NOMO-1 treated with DMSO at 0.1 percent for 48 hours (cell line): ENCODE measurements around the gene OSBPL6.

ENCODE experiments used
- DNase-seq: peaks from one replicate; lab custom pipeline; 2025; ENCODE audit not compliant: unreplicated experiment; lab: John Stamatoyannopoulos, UW

The OSBPL6 gene

DNA sequence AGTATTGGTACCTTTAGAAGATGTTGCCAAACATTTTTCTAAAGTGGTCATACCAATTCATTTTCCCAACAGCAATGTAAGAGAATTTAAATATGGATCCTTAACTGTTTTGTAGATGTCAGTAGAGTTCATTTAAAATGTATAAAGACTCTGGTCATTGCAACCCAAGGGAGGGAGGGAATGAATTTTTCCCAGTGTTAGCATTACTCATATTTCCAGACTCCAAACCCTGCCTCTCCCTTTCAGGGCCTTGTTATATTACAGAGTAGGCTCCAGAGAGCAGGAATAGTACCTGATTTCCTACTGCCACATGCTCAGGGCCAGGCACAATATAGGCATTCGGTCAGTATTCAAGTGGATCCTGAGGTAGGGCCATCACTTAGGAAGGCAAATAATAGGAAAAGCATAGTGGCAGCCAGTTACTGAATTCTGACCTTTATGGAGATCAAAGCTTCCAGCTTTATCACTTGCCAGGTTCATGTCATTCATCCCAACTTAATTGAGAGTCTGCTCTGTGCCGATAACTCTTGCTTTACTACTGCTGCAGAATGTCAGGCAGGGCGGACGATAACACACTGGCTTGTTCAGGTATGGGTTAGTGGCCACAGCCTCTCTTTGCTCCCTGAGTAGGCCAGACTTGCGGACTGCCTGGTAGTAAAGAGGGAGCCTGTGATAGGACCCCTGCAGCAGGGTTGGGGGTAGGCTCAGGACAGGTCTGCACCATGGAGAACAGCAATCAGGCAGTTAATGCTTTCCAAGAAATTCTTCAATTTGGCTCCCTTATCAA, 75.3 kb downstream of the OSBPL6 start:
- no peak for DNase-seq

DNA sequence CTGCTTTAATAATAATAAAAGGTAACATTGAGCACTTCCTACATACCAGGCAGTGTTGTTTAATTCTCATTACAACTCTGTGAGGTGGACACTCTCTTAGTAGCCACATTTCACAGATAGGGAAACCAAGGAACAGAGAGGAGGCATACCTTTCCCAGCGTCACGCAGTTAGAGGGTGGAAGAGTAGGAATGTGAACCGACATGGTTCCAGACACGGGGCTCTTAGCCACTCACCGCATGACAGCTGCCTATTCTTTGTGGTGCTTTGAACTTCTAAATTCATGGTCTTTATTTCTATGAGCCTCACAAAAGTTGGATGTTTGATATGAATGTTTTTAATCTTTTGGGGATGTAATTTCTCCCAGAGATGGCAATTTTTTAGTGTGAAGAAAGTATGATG, 76.0 kb downstream of the OSBPL6 start:
- DNase-seq: no peak

DNA sequence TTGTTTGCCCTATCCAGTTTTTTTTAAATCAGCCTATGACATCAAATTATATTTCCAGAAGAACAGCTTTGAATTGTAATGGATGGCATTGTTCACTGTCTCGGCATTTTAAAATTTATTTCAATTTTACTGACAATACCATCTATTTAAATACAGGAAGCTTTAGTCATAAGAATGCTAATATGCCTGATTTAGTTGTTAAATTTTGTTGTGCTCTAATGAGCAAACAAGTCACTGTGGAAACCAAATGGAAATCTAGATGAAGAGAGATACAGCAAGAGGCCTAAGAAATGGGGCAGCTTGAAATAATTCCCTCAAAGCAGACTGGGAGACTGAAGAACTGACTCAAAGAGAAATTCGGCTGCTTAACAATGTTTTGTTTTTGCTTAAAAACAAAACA, 76.8 kb downstream of the OSBPL6 start:
- no peak for DNase-seq

DNA sequence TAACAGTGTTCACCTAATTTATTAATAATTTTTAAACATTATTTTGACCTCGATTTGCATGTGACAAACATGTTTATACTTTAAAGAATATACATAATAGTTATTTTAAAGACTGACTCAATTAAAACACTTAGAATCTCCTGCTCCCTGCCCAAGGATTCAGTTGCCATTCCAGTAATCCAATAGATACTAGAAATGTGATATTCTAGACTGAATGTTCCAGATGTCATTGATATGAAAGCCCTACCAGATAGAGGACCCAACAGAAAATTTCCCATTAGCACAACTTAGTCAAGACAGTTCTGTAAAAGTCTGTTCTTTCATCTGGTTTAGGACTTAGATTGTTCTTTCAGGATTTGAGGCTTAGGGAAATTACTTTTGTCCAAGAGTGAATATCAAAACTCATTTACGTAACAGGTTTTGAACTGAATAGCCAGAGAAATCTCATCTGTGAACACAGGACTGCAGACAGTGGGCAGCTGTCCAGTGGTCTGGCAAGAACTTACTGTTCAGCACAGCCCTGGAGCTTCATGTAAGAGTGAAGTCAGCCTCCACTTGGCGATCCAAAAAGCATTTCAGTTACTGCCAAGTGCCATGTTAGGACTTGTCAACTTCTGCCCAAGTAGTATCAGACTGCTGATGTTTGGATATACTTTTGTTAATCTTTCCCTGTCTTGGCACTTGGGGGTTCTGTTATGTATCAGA, 77.5 kb downstream of the OSBPL6 start:
- no peak for DNase-seq

DNA sequence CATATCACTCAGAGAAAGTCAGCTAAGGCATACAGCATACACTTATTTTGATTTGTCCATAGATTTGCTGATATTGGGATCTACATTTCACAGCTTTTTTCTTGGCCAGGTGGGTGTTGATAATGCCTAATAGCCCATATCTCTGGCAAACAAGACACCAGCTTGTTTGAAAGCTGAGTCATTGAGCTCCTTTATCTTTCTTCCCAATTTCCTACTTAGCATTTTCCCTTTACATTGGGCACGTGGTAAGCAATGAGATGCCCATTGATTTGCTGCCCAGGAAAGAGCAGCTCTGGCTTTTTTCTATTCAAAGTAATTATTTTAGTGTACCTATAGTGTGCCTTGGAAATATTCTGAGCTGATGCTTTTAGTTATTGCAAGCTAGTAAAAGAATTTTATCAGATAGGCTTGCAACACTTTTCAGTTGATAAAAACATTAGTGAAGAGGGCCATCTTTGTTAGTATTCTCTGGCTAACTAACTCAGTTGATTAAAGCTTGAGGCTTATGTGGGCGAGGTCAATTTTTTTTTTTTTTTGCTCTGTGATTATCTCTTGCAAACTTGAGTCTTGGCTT, 79.6 kb downstream of the OSBPL6 start:
- no peak for DNase-seq

DNA sequence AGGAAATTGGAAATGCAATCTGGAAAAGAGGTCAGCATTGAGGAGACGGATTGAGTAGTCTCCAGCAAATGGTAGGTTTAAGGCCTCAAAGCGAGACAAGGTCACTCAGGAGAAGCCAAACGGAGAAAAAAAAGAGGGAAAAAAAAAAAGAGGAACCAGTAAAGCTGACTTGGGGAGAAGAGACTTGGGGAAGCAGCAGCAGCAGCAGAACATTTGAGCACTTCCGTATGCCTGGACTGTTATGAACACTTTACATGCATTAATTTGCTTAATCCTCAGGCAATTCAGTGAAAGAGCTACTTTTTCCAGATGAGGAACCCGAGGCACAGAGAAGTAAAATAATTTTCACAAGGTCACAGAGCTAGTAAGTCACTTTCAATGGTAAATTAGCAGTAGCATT, 81.3 kb downstream of the OSBPL6 start:
- peak; percentile 26 for DNase-seq

DNA sequence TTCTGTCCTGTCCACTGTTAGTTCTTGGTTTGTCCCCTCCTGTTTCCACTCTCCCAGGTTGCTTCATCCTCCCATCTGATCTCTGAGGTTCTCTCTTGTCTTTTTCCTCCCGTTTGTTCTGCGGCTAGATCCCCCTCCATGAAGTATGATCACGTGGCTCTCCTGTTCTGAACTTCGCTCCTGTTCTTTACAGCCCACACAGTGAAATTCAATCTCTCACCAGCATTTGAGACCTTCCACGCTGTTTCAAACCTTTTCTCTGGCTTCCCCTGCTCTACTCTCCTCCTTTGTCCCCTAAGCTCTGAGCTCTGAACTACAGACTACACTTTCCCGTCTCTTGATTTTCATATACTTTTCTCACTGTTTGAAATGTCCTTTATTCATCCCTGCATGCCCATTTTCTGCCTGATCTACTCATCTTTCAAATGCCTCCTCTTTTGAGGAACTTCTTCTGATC, 83.5 kb downstream of the OSBPL6 start:
- no peak for DNase-seq

DNA sequence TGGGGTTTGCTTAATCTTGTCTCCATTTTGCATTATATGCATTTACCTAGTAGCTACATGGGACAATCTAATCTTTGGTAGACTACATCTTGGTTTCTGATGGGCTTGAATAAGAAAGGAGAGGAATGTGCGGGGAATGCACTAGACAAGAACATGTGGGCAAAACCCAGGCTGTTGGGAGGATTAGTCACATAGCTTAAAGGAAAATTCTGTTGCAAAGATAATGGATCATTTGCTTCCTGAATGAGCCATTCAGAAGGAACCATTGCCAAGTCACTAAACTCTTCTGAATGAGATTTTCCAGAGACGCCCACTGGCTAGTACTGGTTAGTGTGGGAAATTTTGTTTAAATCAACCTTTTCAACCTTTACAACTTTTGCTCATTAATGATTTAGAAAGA, 84.8 kb downstream of the OSBPL6 start:
- no peak for DNase-seq

DNA sequence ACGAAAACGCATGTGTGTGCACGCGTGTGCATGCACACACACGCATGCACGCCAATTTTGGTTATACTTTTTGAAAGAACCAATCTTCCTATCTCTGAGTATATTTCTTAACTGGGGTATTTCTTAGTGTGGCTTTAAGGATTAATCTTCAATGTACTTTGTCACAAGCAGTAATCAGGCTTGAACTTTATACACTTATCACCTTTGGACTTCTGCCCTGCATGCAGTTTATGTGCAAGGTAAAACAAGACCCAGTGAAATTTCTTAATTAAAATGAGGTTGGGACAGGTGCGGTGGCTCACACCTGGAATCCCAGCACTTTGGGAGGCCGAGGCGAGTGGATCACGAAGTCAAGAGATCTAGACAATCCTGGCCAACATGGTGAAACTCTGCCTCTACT, 85.3 kb downstream of the OSBPL6 start:
- no peak for DNase-seq

DNA sequence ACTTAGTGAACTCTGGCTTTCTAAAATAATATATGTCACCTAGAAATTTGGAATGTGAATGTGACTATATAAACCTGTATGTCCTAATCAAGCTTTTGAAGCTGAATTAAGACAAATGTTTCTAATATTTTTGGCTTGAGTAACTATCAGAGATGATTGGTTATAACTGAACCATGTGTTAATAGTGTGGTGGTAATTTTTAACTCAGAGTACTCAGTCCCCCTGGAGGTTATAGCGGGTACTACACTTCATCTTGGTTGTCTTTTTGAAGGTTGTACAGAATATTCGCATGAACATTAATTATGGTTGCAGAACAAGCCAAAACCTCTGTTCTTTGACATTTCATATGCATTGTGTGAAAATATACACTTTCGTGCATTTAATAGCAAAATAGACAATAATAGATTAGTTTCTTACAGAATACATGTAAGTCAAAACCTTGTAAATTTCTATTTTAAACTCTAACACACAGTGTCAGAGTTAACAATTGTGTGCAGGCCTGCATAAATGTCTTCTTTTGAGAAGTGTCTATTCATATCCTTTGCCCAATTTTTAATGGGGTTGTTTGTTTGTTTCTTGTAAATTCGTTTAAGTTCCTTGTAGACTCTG, 86.0 kb downstream of the OSBPL6 start:
- DNase-seq: peak; percentile 10

DNA sequence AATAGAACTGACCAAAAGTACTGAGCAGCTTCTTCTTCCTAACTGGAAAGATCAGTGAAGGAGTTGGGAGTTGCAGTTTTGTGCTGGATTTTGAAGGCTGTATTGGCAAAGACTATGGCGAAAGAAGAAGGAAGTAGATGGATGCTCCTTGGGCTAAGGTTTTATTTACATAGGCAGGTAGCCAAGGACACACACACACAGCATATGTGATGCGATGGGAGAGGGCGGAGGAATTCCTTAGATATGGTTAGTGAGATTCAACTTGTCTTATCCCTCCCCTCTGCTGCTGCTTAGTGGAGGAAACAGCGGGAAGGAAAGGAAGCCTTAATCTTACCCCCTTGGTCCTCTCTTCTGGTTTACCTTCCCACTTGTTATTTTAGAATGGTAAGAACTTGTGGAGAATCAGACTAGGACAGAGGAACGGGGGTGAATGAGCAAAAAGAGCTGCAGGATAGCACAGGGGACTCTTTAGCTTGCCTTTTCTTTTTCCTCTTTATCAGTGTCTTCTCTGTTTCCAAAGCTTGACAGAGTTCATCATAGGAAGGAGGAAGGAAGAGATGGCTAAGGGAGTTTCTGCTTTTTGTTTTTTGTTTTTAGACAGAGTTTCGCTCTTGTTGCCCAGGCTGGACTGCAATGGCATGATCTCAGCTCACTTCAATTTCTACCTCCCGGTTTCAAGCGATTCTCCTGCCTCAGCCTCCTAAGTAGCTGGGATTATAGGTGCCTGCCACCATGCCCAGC, 87.9 kb downstream of the OSBPL6 start:
- peak; percentile 15 for DNase-seq

DNA sequence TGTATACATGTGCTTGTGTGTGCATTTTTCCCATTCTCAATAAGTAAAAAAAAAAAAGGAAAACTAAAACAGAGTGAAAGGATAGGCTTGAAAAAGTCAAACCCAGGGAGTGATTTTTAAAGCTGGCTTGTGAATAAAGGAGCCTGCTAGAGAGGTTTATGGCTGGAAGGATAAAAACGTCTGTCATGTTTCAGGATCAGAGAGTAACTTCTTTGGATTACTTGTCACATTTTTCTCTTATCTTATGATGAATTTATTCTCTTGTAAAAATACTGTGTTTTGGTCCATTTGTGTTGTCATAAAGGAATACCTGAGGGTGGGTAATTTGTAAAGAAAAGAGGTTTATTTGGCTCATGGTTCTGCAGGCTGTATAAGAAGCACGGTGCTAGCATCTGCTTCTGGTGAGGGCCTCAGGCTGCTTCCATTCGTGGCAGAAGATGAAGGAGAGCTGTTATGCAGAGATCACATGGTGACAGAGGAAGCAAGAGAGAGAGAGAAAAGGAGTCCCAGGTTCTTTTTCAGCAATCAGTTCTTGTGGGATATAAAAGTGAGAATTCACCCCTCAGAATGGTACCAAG, 89.1 kb downstream of the OSBPL6 start:
- no peak for DNase-seq

DNA sequence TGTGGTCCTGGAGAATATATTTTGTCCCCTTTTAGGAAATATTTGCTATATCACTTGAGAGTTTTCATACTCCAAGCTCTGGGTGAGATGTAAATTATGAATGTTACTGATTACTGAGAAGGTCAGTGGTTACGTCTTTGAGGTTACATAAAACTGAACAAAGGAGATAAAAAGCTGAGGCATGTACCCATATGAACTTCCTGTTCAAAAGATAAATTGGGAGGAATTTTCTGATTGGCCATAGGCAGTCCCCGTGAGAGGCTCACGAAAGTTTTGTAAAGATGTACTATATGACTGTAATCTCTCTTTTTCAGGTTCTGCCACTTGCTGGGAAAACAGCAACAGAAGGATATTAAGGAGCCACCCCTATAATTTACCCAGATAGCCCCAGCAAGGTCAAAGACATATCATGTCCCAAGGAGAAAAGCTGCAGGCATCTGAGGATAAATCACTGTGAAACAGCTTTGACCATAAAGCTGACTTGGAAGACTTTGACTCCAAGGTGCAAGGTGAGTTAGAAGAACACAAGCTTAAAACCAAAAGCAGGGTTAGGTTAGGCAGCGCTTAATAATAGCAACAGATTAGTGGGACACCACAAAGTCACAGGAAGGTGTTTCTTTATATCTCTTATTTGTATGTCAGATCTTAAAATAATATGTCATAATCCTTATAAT, 90.4 kb downstream of the OSBPL6 start:
- DNase-seq: no peak

DNA sequence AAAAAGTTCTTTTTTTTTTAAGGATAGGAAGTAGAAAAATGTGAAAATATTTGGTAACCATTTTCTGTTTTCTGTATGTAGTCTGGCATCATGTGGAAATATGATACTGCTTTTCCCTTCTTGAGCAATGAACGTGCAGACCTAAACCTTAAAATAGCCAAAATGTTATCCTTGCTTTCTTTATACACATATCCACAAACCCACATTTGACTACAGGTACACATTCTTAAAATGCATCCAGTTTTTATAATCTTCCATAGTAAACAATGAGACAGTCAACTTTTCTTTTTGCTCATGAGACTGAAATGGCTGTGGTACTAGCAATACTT, 90.9 kb downstream of the OSBPL6 start:
- DNase-seq: no peak

DNA sequence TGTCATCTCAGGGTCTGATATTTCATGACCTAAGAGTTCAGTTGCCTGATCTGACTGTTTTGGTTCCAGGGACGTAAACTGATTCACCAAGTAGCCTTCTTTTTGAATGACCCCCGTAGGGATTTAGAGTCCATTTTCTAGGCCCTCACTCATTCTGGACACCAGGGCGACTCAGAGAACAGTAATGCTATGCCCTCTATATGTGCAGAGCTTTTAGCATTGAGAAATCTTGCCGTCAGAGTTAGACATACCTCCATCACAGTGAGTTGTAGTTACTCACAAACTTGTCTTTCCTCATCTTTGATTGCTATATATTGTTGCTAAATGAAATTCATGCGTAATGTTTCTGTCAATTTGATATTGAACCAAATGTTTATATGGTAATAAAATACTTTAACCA, 92.3 kb downstream of the OSBPL6 start:
- no peak for DNase-seq

DNA sequence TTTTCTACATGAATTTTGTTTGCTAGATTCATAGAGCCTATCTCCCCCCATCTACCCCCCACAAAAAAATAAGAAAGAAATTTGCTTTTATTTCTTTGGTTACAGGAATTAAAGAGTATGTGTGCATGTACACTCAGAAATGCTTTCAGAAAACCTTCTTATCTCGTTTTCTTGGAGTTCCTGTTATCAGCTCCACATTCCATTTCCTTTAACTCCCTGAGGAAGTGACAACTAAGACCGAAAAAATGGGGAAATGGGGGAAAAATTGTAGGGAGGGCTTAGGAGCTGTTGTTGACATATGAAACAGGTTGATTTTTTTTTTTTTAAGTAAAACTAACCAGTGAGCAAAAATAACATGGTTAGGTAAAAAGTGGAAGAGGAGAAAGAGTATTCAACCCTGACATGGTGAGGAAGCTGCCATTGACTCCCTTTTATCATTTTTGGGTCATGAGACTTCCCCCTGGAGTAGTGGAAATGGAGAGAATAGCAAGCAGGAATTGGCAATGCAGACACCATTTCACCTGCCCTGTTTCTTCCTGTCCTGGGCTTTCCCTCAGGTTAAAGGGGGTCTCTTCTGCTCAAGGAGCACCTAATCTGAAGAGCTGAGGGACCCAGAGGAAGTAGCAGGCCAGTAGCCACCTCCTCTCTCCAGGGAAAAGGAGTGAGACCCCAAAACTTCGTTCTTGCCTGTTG, 93.5 kb downstream of the OSBPL6 start:
- no peak for DNase-seq

DNA sequence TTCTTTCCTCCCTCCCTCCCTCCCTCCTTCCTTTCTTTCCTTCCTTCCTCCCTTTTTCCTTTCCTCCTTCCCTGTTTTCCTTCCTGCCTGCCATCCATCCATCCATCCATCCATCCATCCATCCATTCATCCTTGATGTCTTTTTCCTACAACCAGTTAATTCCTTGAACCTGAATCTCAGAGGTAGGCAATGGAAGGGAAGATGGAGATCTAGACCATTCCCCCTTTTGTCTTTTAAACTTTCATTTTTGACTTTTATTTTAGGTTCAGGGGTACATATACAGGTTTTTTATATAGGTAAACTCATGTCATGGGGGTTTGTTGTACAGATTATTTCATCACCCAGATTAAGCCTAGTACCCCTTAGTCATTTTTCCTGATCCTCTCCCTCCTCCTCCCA, 97.4 kb downstream of the OSBPL6 start:
- no peak for DNase-seq

DNA sequence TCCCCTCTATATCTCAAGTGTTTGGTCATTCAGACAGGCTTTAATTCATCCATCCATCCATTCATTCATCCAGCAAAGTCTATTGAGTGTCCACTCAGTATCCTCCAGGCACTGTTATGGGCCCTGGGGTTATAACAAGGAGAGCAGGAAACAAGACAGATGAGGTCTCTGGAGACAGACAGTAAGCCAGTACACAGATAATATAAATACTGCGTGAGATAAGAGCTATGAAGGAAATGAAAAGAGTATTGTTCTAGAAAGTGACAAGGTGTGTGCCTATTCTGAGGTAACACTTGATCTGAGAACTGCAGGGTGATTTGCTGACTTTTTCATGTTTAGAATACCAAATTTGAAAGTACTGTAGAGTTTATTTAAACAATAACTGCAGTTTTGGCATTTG, 98.3 kb downstream of the OSBPL6 start:
- DNase-seq: no peak

DNA sequence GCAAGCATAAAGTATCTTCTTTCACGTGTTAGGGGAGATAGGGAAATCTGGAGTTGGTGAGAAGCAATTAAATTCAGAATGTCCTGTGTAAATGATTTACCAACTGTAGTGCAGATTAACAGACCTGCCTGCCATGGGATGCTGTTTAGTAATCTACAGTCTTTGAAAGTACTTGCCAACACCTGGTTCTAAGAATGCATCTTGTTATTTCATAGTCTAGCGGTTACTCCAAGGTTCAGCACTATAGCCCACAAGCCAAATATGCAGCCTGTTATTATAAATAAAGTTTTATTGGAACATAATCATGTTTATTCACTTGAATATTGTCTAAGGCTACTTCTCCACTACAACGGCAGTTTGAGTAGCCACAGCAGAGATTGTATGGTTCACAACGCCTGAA, 100.8 kb downstream of the OSBPL6 start:
- no peak for DNase-seq

DNA sequence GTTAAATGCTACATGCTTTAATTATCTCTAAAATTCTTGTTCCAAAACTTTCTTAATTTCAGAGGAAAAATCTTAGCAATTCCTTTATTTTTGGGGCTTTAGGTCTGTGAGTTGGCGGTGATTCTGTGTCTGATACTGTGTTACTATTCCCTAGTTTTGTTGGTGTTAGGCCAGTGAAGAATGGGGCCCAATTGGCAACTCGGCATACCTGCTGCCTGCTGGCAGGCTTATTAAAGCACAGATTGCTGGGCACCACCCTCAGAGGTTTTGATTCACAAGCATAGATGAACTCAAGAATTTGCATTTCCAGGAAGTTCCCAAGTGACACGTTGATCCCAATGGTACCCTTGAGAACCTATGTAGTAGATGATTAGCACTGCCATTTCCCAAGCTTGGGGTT, 101.6 kb downstream of the OSBPL6 start:
- DNase-seq: no peak
